ENCODE data around the gene CUEDC2.

The CUEDC2 gene

GRCh38 chr10:102422545-102423129 lies 9.7 kb downstream of the CUEDC2 start:
- no peak for DNase-seq

GRCh38 chr10:102421757-102422512 lies 10.4 kb downstream of the CUEDC2 start:
- no peak for DNase-seq

DNA sequence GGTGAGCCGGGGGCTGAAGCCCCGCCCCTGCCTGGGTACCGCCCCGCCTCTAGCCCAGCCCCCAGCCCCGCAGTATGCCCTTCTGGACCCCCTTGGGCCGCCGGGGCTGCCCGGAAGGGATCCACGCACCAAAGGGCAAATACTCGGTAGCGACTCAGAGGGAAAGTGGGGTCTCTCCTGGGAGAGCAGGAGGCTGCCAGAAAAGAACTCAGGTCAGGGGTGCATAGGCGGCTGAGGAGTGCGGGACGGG lies 10.9 kb downstream of the CUEDC2 start:
- no peak for DNase-seq

- peak; percentile 94 for DNase-seq
Observed at GRCh38 chr10:102420714-102421506, 11.5 kb downstream of the CUEDC2 start, which contains the start of gene FBXL15. FBXL15 (plus strand) TSS chr10:102420836; CDS start chr10:102421130, 294 bp downstream.

DNA sequence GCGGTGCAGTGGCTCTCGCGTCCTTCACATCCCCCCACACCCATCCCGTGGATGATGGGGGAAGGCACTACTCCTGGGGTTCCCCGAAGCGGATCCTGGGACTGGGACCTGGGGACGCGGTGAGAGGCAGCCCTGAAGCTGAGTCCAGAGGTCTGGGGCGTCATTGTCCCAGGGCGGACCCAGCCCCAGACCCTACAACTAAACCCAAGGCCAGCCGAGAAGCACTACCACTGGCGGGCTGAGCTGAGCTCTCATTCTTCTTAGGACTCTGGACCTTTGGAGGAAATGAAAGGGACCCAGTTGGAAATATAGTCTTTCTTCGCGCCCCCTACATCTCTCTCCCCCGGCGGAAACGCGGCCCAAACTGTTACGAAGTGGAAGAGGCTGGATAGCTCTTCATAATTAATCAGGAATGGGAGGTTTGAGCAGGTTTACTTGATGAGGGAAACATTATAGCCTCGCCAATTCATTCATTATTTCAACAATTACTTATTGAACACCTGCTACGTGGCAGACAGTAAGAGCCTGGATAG lies 12.1 kb downstream of the CUEDC2 start:
- DNase-seq = peak; percentile 59

DNA sequence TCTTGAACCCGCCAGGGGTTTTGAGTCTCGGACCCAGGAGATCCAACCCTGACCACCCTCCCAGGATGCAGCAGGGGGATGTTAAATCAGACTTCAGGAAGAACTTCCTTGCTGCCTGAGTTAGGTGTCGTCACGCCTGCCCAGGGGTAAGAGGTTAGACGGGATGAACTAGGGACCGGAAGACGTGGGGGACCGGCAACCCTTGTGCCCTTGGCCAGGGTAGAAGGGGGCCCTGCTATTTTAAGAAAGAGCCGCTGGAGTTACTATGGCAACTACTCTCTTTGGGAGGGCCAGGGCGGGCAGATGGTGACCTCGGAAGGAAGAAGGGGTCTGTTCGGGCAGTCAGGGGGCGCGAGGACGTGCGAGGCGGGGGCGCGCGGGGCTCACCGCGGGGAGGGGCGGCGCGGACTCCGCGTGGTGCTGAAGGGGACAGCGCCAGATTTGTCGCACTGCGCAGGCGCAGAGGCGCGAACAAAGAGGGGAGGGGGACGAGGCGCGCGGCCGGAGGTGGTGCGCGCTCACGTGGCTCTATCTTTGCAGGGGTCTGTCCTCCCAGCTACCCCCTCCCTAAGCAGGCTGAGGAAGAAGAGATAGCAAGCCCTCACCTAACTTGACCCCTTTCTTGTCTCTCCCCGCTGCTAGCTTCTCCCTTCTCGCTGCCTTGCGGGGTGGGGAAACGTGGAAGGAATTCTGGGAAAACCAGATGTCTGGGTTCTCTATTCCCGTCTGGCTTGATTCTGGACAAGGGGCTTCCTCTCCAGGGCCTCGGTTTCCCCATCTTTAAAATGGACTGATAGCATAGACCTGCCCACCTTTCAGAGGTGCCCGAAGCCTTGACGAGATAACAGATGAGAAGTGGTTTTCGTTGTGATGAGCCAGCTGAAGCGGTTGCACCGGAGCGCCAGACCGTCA lies 12.8 kb downstream of the CUEDC2 start:
- peak; percentile 91 for DNase-seq

GRCh38 chr10:102418622-102419268 lies 13.6 kb downstream of the CUEDC2 start, which contains the start of gene PSD:
PSD (minus strand) TSS chr10:102418785; CDS start chr10:102417038, 1,747 bp downstream.
- DNase-seq = peak; percentile 91

DNA sequence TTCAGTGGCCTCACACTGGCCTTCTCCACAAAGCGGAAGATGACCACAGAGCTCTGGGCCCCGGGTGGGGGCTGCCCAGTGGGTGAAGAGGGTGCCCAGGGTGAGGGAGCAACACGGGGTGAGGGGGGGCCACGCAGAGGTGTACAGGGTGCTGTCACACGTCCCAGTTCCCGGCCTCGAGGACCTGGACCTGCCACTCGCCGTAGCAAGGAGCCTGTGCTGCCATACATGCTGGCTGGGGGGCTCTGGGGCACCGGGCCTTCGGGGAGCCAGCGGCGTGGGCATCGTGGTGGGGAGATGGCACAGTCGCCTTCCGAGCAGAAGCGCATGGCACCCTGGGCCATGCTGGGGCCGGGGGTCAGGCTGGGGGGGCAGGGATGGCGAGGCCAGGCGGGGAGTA lies 15.7 kb downstream of the CUEDC2 start:
- no peak for DNase-seq

- DNase-seq = no peak
Observed at GRCh38 chr10:102416283-102416682, 16.1 kb downstream of the CUEDC2 start.

DNA sequence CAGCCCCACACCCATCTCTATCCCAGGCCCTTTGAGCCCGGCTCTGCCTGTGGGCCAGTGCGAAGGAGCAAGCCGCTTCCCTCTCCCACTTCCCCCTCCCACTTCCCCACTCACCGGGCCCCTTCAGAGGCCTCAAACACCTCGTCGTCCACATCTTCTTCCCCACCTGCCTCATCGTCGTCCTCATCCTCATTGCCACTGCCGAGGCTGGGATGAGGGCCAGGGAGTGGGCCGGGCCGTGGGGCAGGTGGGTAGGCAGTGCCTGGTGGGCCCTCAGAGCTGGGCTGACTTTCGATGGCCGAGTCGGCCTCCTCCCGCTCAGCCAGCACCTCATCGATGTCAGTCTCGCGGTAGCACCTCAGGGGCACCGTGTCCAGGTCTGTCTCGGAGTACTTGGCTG lies 17.6 kb downstream of the CUEDC2 start:
- no peak for DNase-seq

DNA sequence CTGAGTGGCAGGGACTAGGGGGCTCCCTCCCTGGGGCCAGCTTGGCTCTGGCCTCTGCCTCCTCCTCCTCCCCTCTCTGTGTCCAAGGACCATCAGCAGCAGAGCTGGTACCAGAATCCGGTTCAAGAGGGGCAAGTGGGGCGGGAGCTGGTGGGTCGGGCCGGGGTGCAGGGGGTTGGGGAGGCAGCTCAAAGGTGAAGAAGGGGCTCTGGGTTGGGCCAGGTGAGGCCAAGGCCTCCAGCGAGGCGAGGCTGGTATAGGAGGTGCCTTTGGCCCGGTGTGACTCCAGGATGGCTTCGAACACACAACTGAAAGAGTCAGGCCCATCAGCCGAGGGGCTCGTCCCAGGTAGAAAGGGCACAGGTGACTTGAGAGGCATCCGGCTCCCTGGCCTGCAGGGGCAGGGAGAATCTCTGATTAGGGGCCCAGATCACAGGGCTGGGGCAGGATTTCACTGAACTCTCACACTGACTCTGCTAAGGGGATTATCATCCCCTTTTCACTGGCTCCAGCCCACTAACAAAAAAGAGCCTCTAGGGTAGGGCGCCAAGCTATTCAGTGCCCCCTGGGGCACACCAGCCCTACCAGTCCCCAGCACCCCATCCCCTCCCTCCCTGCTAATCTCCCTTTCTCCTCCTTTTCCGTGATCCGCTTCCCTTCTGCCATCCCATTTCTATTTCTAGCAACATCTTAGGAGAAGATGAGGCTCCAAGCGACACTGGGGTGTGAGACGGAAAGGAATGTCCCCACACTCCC lies 18.4 kb downstream of the CUEDC2 start:
- no peak for DNase-seq

DNA sequence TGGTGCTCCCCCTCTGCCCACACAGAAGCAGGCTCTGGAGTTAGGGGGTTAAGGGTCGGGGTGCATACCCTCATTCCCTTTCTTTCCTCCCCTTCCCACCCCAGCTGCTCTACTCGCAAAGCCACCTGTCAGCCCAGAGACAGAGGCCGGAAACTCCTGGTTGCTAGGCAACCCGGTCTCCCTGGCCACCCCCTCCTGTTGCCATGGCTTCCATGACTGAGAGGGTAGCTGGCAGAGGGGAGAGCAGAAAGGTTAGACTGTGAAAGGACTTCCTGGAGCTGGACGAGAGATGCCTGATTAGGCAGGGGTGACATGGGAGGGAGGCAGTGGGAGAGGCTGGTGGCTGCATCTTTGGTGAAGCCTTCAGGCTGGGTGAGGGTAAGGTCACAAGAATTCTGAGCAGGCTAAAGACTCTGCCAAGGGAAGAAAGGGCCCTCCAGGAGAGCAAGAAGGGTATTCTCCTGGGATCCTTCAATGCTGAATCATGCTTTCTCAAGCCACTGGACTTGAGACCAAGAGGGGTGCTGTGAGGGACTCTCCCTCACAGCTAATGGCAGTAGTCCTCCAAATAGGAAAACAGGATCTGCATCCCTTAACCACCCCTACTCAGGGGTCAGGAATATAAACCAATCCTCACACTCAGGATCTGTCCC lies 19.2 kb downstream of the CUEDC2 start:
- DNase-seq = peak; percentile 89

GRCh38 chr10:102412293-102412692 lies 20.1 kb downstream of the CUEDC2 start:
- DNase-seq = no peak

- DNase-seq = no peak
Observed at GRCh38 chr10:102411341-102412255, 20.8 kb downstream of the CUEDC2 start.

DNA sequence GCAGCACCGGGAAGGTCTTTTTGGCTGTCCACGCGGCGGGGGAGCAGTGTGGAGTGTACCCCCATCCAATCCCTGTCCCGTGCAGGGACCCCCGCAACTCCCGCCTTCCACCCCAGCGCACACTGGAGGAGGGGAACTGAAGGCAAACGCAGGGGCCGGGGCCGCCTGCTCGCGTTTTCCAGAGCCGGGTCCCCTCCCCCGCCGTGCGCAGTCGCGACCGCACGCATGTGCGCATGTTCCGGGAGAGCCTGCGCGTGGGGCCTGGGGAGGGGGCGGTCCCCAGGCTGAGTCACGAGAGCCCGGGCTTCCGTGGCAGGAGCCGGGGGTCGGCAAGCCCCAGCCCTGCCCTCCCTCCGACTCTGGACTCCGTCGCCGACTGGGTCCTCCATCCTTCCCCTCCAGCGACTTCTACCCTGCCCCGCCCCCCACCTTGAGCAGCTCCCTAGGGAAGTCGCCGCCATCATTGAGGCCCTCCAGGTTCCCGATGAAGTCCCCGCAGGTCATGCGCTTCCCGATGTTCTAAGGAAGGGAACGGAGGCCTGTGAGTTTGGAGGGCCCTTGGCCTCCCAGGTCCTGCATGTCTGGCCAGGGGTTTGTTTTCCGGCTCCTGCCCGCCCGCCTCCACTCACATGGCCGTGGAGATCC lies 21.8 kb downstream of the CUEDC2 start:
- DNase-seq = peak; percentile 13

- peak; percentile 10 for DNase-seq
Observed at GRCh38 chr10:102409604-102410428, 22.6 kb downstream of the CUEDC2 start.

DNA sequence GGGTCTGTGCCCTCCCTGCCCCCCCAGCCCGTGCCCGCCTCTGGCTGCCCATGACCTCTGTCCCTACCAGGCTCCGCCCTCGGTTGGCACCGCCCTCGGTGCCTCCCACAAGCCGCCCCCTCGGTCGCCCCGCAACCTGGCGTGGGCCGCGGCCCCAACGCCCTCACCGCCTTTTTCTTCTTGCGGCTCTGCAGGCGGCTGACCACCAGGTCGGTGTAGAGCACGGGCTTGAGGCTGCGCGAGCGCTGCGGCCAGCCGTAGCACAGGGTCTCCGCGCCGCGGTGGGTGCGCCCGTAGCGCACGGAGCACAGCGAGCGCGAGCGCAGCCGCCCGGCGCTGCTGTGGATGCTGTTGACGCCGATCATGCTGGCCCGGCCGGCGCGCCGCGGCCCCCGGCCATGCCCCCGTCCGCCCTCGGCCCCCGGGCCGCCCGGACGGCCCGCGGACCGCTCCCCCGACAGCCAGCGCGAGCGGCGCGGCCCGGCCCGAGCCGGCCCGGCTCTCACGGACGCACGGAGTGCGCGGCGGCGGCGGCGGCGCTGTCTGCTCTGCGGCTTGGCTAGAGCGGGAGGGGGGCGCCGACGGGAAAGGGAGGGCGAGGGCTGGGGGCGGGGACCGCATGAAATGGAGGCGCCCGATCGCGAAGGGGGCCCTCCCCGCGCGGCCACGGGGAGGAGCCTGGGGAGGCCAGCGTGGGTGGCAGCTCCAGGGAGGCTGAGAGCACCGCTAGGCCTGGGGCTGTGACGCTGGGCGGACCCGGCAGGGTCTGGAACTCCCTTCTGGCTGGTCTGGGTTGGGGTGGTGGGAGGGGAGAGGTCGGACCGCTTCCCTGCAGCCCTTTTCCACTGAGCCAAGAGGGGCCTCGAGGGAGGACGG lies 23.4 kb downstream of the CUEDC2 start:
- DNase-seq = peak; percentile 60

Measured in NCI-H69 (cell line).